DMS79 treated with DMSO at 0.1 percent for 48 hours (cell line): ENCODE measurements around the gene SRC.
A peak's percentile ranks its signal among the peaks of the same experiment; 100 is the strongest.

Experiments
- DNase-seq: peaks from one replicate; lab custom pipeline; 2025; lab: John Stamatoyannopoulos, UW

The SRC gene

DNA sequence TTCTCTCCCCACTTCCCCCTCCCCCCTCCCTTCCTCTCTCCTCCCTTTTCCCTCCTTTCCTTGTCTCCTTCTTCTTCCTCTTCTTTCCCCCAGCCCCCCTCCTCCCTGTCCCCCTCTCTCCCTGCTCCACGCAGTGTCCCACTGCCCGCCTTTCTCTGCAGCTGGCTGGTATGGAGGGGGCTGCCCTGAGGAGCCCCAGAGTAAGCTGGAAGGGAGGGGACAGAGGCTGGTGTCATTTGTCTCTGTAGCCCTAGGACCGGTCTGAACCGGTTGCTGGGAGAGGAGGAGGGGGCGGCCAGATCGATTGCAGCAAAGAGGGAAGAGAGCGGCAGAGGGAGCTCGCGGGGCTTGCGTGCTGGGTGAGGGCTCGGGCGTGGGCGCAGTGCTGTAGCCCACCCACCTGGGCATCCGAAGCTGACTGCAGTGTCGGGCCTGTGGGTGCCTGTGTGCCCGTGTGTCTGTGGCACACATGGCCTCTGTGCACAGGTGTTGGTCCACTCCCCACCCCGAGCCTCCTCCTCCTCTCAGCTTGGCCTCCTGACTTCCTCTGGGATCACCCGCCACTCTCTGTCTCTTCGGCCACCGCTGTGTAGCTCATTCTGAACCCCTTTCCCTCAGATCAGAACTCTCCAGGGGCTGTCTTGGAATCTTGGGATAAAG, 50.6 kb downstream of the SRC start:
- peak; percentile 48 for DNase-seq

DNA sequence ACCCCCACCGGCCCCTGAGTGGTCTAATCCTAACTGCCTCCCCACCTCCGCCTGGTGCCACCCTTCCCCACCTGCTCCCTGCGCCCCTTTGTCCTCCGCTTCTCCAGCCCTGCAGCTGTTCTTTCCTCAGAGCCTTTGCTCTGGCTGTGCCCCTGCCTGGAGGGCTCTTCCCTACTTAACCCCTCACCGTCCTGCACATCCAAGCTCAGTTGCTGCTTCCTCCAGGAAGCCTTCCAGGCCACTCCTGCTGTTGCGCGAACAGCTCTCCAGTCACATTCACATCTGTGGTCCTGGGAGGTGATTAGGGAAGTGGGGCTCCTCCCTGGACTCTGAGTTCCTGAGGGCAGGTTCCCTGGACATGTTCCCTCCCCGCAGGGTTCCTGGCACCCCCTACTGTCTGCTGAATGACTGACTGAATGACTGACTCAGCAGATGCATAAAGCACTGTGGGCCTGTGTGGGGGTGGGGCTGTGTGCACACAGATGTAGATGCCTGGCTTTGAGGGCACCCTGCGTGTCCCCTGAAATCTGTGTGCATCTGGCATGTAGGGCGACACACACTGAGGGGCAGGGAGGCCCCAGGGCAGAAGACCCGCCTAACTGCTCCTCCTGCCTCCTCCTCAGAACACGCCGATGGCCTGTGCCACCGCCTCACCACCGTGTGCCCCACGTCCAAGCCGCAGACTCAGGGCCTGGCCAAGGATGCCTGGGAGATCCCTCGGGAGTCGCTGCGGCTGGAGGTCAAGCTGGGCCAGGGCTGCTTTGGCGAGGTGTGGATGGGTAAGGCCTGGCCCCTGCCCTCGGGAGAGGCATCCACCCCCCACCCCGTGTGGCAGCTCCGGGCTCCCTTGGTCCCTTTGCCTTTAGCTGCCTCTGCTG, 51.4 kb downstream of the SRC start:
- DNase-seq = no peak

GRCh38 chr20:37397954-37398749, 52.2 kb downstream of the SRC start:
- no peak for DNase-seq

- DNase-seq = no peak
Observed at GRCh38 chr20:37398750-37399621, 53.0 kb downstream of the SRC start.

DNA sequence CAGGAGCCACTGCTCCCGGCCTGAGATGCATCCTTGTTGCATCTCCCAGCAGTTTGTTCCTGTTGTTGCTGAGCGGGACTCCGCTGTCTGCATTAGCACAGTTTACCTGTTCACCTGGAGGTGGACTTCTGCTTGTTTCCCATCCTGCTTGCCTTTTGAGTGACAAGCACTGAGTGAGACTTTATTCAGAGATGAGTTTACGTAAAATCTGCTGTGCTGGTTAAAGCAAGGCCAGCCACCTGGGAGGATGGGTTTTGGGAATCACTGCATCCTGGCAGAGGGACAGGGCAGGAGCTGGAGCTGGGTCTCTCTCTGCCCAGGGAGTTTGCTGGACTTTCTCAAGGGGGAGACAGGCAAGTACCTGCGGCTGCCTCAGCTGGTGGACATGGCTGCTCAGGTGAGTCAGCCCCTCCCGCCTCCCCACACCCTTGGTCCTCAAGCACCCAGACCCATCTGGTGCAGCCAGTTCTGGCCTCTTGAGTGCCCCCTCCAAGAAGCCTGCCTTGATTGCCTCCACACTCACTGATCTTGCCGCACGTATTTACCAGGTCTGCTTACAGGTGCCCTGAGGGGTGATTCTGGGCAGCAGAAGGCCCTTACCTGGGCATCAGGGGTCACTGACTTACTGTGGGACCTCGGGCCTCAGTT, 55.5 kb downstream of the SRC start:
- no peak for DNase-seq

DNA sequence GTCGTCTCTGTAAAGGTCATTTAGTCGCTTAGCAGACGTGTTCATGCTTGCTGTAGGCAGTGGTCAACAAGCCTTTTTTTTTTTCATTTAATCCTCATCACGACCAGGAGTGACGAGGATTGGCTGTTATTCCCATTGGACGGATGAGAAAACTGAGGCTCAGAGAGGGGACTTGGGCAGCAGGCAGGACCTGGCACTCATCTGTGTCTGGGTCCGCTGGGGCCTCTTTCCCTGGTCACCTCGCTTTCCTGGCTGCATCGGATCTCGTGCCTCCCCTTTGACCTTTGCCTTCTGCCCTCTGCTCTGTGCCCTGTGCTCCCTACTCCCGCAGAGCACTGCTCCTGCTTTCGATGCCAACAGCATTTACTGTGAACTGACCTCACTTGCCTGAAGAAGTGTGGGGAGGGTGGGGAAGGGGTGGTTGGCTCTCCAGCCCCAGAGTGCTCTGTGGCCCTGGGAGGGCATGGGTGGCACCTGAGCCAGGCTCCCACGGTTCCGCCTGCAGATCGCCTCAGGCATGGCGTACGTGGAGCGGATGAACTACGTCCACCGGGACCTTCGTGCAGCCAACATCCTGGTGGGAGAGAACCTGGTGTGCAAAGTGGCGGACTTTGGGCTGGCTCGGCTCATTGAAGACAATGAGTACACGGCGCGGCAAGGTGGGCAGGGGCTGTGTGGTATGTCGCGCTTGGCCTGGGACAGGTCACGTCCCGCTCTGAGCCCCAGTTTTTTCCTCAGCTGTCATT, 56.2 kb downstream of the SRC start:
- no peak for DNase-seq

DNA sequence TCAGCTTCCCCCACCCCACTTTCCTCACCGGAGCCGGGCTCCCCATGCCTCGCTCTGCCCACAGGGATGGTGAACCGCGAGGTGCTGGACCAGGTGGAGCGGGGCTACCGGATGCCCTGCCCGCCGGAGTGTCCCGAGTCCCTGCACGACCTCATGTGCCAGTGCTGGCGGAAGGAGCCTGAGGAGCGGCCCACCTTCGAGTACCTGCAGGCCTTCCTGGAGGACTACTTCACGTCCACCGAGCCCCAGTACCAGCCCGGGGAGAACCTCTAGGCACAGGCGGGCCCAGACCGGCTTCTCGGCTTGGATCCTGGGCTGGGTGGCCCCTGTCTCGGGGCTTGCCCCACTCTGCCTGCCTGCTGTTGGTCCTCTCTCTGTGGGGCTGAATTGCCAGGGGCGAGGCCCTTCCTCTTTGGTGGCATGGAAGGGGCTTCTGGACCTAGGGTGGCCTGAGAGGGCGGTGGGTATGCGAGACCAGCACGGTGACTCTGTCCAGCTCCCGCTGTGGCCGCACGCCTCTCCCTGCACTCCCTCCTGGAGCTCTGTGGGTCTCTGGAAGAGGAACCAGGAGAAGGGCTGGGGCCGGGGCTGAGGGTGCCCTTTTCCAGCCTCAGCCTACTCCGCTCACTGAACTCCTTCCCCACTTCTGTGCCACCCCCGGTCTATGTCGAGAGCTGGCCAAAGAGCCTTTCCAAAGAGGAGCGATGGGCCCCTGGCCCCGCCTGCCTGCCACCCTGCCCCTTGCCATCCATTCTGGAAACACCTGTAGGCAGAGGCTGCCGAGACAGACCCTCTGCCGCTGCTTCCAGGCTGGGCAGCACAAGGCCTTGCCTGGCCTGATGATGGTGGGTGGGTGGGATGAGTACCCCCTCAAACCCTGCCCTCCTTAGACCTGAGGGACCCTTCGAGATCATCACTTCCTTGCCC, 57.4 kb downstream of the SRC start:
- DNase-seq = no peak

GRCh38 chr20:37404461-37404890, 58.5 kb downstream of the SRC start:
- DNase-seq = no peak

DNA sequence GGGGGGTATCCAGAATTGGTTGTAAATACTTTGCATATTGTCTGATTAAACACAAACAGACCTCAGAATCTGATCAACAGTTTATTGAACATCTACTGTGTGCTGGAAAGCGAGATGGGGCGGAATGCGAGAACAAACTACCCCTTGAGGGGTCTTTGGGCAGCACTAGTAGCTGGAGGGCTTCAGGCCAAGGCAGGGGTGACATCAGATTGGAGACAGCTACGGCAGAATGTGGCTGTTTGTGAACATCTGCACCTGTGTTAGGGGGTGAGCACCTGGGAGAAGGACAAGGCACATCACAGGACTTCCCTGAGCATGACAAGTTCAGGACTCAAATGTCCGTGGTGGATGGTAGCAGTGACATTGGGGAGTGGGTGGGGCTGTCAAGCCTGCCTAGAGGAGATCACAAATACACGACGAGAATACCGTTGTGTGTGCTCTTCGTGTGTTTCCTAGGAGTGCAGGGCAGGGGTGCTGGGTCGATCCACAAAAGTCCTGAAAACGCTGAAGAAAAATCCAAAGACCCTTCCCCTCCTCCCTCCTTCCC, 59.5 kb downstream of the SRC start:
- no peak for DNase-seq

GRCh38 chr20:37406010-37406998, 60.4 kb downstream of the SRC start:
- DNase-seq = peak; percentile 53

DNA sequence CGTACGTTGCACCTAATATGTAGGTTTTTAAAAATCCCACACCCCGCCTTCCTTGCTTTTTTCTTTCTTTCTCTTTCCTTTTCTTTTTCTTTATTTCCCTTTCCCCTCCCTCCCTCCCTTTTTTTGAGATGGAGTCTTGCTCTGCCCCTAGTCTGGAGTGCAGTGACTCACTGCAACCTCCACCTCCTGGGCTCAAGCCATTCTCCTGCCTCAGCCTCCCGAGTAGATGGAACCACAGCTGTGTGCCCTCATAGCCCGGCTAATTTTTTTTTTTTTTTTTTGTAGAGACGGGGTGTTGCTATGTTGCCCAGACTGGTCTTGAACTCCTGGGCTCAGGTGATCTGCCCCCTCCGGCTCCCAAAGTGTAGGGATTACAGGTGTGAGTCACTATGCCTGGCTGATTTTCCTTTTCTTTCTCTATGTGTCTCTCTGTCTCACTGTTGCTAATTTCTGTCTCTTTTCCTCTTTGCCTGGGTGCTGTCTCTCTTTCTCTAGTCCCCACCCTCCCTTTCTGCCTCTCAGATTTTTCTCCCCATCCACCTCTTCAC, 61.2 kb downstream of the SRC start:
- DNase-seq = no peak

DNA sequence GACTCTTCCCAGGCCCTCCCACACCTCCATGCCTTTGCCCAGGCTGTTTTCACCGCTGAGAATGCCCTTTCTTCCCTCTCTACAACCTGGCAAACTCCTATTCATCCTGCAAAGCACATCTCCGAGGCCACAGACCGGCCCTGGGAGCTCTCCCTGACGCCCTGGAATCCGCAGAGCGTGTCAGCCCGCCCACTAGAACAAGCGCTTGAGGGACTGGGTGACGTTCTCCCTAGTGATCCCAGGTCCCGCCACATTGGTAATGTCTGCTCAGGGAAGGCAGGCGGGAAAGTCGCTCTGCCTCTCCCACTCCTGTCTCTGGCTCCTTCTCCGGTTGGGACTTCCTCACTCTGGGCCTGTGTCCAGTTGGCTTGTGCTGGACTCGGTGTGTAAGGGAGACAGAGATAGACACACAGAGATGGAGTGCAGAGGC, 61.6 kb downstream of the SRC start:
- DNase-seq = no peak

DNA sequence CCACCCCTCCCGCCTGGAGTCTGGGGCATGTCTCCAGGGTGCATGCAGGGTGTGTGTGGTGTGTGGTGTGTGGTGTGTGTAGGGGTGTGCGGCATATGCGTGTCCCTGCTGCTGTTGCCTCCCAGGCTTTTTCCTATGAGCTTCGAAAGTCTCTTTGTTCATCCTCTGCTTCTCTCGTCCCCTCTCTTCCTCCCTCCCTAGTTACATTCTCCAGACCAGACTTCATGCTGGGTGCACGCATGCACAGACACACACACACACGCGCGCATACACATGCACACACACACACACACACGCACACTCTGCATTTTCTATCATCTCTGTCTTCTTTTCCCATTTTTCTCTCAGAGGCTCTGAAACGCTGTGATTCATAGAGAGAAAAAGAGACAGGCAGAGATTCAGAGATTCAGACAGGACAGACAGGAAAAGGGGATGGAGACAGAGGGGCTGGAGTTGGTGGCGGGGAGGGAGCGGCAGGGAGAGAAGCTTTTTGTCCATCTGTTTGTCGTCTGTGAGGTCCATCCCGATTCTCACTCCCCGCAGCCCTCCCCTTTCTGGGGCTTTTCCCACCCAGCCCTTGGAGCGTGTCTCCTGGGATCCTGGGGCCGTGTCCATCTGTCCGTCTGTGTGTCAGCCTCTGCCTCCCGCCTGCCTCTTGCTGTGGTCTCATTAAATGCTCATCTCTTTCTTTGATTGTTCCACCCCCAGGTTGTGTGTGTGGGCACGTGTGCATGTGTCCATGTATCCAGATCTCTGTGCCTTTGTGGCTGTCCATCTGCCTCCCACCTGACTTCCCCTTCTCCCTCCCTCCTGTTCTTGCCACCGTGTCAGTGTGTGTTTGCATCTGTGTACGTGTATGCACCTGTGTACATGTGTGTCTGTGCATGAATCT, 62.6 kb downstream of the SRC start:
- no peak for DNase-seq

DNA sequence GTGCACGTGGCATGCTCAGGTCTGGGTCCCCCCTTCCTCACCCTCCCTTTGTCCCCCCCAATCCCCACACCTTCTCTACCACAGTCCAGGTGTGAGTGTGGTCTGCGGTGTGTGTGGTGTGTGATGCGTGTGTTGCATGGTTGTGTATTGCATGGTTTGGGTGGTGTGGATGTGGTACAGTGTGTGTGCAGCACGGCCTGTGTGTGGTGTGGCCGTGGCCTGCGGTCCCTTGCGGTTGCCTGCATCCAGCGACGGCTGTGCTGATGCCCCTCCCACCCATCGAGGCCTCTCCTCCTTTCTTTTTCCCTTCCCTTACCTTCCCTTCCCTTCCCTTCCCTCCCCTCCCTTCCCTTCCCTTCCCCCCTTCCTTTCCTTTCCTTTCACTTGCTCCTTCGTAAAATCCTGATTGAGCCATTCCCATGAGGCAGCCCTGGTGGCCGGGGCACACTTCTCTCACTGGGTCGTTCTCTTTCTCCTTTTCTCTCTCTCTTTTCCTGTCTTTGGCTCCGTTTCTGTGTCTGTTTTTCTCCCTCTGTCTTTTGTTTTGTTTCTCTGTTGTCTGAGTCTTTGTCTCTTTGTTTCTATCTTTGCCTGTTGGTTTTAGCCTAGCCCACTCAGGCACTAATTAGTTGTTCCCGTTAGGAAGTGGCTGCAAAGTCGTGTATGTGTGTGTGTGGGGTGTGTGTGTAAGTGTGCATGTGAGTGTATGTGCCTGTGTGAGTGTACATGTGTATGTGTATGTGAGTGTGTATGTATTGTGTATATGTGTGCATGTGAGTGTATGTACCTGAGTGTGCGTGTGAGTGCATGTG, 65.7 kb downstream of the SRC start:
- peak; percentile 61 for DNase-seq

DNA sequence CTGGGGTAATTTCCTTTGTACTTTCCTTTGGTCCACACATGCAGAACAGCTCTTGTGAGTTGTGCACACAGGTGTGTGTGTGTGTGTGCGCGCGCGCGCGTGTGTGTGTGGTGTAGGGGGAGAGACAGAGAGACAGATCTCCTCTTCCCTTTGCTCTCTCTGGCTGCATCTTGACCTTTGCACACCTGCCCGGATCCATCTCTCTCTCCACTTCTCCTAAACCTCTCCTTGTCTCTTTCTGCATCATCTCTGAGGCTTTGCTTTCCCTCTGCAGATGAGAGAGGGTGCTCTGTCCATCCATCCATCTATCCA, 67.0 kb downstream of the SRC start:
- no peak for DNase-seq

- DNase-seq = no peak
Observed at GRCh38 chr20:37413379-37413778, 67.4 kb downstream of the SRC start.
